Measurements from ENCODE around the gene CCDC30.

DNA sequence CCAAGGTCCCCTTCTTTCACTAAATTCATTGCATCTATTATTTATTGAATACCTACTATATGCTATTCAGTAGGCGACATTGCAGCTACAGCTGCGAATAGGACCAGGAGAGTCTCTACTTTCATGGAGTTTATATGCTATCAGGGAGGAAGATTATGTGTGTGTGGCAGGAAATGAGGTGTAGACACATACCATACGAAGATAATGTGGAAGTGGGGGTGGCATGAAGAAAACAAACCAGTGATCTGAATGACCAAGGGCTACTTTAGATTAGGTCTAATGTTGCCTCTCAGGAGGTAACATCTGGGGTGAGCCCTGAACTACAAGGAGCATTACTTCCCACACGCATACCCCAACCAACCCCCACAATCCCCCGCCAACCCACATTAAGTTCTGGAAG is 194.1 kb downstream of the CCDC30 start:
- TF ChIP-seq POLR2A (IDR thresholded peaks at IDR 0.05) = no peak
- TF ChIP-seq, protein P1, sequence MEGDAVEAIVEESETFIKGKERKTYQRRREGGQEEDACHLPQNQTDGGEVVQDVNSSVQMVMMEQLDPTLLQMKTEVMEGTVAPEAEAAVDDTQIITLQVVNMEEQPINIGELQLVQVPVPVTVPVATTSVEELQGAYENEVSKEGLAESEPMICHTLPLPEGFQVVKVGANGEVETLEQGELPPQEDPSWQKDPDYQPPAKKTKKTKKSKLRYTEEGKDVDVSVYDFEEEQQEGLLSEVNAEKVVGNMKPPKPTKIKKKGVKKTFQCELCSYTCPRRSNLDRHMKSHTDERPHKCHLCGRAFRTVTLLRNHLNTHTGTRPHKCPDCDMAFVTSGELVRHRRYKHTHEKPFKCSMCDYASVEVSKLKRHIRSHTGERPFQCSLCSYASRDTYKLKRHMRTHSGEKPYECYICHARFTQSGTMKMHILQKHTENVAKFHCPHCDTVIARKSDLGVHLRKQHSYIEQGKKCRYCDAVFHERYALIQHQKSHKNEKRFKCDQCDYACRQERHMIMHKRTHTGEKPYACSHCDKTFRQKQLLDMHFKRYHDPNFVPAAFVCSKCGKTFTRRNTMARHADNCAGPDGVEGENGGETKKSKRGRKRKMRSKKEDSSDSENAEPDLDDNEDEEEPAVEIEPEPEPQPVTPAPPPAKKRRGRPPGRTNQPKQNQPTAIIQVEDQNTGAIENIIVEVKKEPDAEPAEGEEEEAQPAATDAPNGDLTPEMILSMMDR (IDR thresholded peaks at IDR 0.05) = no peak
- TF ChIP-seq POLR2AphosphoS5 (IDR thresholded peaks at IDR 0.05) = no peak
